NCI-H2107 (cell line): ENCODE results near the gene ACP7.
"Not testable (repeated sequence)": the region's sequence is repeated elsewhere in the genome, so short reads cannot be mapped to it uniquely, and the experiment has no call there.

Experiments used
- DNase-seq: peaks from one replicate; lab custom pipeline; 2025; lab: John Stamatoyannopoulos, UW

ACP7 gene

GRCh38 chr19:39132344-39132969 is 48.3 kb downstream of the ACP7 start:
- no peak for DNase-seq

GRCh38 chr19:39133431-39134270 is 49.5 kb downstream of the ACP7 start:
- DNase-seq = no peak

DNA sequence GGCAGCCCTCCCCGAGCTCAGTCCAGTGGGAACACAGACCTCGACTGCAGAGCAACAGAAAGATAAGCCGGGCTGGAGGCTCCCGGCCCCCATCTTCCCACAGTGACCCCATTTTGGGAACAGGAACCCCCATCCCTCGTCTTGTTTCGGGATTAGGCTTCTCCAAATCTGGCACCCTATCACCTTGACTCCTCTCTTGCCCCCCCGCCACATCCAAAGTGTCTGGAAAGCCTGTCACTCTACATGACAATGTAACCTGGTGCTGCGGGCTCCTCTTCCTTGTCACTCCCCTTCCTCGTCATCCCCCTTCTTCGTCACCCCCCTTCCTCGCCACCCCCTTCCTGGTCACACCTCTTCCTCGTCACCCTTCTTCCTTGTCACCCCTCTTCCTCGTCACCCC is 51.5 kb downstream of the ACP7 start:
- DNase-seq = no peak

- DNase-seq = no peak
Observed at GRCh38 chr19:39136225-39136940, 52.2 kb downstream of the ACP7 start.

- no peak for DNase-seq
Observed at GRCh38 chr19:39137131-39137530, 53.0 kb downstream of the ACP7 start.

- no peak for DNase-seq
Observed at GRCh38 chr19:39138221-39139211, 54.3 kb downstream of the ACP7 start.

DNA sequence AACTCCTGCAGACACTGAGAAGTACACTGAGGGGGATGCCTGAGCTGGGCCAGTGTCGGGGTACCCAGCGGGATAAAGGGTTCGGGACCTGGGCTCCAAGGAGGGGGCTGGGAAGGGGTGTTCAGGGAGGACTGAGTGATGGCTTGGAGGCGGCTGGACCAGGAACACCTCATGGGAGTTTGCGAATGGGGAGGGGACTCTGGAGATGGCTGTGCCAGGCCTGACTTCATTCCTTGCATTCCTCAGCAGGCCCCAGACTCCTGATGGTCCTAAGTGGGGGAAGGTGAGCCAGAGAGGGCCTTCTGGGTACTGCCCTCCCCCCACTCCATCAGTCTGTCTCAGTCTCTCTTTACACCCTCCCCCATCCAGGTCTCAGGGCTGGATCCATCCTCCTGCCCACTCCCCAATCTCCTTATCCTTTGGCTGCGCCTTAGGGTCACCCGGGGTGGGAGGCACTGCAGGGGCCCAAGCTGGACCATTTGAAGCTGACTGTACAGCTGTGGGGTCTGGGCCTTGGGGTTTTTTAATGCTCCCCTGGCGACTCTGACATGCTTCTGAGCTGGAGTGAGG is 55.2 kb downstream of the ACP7 start:
- no peak for DNase-seq

DNA sequence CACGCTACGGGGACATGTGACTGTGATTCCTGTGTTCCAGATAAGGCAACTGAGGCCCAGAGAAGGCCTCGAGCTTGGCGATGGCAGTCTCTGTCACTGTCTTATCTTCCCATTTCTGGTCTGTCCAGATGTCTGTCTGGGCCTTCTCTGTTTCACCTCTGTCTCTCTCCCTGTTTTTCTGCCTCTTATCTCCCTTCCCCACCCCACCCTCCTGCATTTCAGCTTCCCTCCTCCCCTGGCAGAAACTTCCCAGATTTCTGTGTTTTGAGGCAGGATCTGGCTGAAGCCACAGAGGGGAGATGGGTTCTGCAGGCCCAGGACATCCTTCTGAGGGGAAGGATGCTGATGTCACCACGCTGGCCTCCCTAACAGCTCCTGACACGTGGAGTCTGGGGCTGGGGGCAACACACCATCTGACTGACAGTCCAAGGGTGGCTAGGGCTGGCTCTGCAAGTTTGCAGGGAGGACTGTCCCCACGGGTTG is 55.8 kb downstream of the ACP7 start:
- DNase-seq = no peak

DNA sequence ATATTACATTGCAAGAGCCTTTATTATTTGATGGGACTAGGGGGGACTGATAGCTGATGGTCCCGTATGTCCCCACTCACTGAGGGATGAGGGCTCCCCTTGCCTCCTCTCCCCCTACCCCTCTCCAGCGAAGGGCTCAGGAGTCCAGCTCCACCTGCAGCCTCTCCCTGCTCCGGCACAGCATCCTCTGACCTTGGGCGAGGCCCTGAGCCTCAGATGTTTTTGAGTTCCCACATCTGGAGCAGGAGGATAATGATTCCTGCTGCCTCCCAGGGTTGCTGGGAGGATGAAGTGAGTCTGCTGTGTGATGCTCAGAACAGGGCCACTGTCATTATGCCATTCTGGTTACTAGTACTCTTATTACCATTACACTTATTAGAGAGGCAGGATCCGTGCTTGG is 56.4 kb downstream of the ACP7 start:
- no peak for DNase-seq

DNA sequence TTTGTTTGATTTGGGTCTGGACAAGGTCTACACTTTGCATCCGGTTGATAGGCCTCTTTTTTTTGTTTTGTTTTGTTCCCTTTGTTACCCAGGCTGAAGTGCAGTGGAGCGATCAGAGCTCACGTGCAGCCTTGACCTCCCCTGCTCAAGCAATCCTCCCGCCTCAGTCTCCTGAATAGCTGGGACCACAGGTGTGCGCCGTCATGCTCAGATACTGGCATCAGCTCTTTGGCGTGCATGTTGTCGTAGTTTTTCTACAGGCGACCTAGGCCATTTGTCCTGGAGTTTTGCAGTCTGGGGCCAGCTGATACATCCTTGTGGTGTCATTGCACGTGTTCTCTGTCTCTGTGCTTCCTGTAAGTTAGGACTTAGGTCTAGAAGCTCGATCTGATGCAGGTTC is 57.8 kb downstream of the ACP7 start:
- no peak for DNase-seq

DNA sequence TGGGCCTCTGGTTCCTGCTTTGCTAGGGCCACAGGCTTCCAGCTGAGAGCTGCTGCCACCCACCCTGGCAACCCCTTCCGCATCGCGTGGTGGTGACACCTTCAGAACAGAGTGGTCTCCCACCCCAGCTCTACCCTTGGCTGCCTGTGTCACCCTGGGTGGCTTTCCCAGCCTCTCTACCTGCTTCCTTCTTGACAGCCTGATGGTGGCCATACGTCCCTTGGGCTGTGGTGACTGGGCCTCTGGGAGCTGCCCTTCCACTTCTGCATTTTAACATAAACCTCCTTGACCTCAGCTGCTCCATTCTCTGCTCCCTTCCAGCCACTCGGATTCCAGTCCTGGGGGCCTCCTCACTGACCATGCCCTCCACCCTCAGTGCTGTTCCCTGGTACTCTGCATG is 58.5 kb downstream of the ACP7 start:
- DNase-seq = no peak

GRCh38 chr19:39143757-39144289 is 59.7 kb downstream of the ACP7 start:
- not testable (repeated sequence) for DNase-seq

DNA sequence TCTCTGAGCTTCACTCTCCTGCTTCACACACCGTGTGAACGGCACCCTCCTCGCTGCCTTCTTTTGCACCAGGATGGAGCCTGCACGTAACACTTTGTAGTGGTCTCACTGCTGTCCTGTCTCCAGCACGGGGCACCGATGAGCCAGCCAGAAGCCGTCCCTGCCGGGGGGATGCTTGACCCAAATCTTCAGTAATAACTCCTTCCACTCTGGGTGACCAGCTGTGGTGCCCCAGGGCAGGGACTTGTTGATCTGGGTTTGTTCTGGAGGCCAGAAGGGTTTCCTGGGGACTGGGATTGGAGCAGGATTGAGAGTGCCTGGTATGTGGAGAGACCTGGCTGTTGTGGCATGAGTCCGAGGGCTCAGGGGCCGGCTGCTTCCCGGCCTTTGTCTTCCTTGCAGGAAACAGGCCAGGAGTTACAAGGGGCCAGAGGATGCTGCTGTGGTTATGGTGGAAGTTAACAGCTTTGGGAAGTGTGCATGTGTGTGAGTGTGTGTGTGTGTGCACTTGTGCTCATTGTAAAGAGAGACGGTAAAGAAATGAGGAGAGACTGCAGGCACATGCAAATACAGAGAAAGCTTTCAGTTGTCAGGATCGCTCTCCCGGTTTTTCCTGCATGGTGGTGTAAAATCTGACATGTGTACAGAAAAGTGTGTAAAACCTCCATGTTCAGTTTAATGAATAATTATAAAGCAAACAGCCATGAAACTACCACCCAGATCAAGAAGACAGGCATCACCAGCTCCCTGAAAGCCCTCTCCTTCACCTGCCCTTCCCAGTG is 60.3 kb downstream of the ACP7 start:
- no peak for DNase-seq

DNA sequence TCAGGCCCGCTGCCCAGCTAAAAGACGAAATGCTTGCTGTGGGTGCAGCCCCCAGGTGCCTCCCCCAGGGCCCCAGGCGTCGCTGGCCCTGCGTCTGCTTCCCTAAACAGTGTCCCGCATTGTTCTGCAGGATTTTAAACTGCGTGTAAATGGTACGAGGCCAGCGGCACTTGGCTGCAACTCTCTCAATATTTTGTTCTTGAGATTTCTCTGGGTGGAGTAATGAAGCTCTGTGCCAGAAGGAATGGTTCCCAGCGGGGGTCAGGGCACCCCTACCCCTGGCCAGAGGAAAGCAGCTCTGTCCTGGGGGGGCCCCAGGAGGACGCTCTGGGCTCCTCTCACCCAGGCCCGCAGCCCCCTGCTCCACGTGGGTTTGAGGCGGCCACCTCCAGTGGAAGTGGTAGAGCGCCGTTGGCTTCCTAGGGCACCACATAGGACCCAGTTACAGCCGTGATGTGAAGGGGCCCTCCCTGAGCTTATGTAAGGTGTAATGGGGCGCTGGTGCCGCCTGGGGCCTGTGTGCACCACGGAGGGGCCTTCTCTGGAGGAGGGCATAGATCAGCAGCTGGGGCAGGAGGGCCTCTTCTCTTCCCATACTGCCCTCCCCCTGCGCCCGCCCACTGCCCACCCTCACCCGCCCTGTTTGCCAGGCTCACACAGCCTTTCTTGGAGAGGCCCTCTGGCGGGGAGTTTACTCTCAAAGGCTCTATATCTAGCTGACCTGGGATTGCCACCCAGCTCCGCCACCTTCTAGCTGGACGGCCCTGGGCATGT is 61.2 kb downstream of the ACP7 start:
- no peak for DNase-seq

GRCh38 chr19:39146091-39146490 is 61.9 kb downstream of the ACP7 start:
- DNase-seq = no peak

GRCh38 chr19:39146686-39147450 is 62.7 kb downstream of the ACP7 start:
- DNase-seq = no peak

- no peak for DNase-seq
Observed at GRCh38 chr19:39147480-39147879, 63.3 kb downstream of the ACP7 start.

GRCh38 chr19:39148939-39149529 is 64.9 kb downstream of the ACP7 start:
- no peak for DNase-seq
